Gastrocnemius medialis (tissue), 4 donors: ENCODE data around the gene CRYGN. TPM values are rescaled to one million over a fixed set of nuclear protein-coding genes. Genes with fewer than 3 reads are reported as not detected.

Source experiments
- ATAC-seq, 2 donors: fragments of 150-250 bp; one replicate each; pipeline ENCODE4 v1.9.1; 2016
- DNase-seq, 2 donors: peaks; one replicate each; pipeline ENCODE4 v3.0.0-alpha.2; 2019
- H3K27ac ChIP-seq, 4 donors: fragments of 200-600 bp; sonication (generic); 1 replicate in 1 of 4; 2 replicates in 3 of 4; pipeline ENCODE4 v1.5.1; 2016 to 2018; ENCODE audit warnings: mild to moderate bottlenecking in 2 of 4, moderate library complexity in 1 of 4
- H3K27me3 ChIP-seq, 3 donors: fragments of 200-600 bp; sonication (generic) in 2 of 3; 1 replicate in 1 of 3; 2 replicates in 2 of 3; pipeline versions ENCODE4 v1.5.1 to v1.6.0; 2016 to 2019; ENCODE audit warnings: mild to moderate bottlenecking in 1 of 3, moderate library complexity in 1 of 3
- H3K36me3 ChIP-seq, 2 donors: fragments of 200-600 bp; sonication (generic) in 1 of 2; one replicate each; pipeline ENCODE4 v1.5.1; 2017 to 2018
- H3K4me1 ChIP-seq, 2 donors: fragments of 200-600 bp; sonication (generic) in 1 of 2; one replicate each; pipeline ENCODE4 v1.5.1; 2016 to 2017; ENCODE audit warnings: mild to moderate bottlenecking in 2 of 2
- H3K4me3 ChIP-seq, 4 donors: fragments of 200-600 bp; sonication (generic) in 3 of 4; 1 replicate in 1 of 4; 2 replicates in 3 of 4; pipeline ENCODE4 v1.5.1; 2016 to 2019; ENCODE audit warnings: mild to moderate bottlenecking in 2 of 4
- H3K9me3 ChIP-seq, 3 donors: fragments of 200-600 bp; sonication (generic) in 2 of 3; 1 replicate in 1 of 3; 2 replicates in 2 of 3; pipeline ENCODE4 v1.5.1; 2016 to 2019
- CTCF ChIP-seq, 5 experiments: fragments of 450-650 bp in 3 of 5; fragments of 200-600 bp in 2 of 5; sonication (generic) in 2 of 5; IDR thresholded peaks in 4 of 5; conservative IDR thresholded peaks in 1 of 5; 1 replicate in 4 of 5; 2 replicates in 1 of 5; pipeline ENCODE4 v1.5.1; 2016 to 2019; ENCODE audit warnings: antibody characterized with exemption in 5 of 5, mild to moderate bottlenecking in 3 of 5, moderate library complexity in 3 of 5
- POLR2A ChIP-seq, 2 donors: fragments of 450-650 bp; IDR thresholded peaks; one replicate each; pipeline ENCODE4 v1.6.1; 2017; ENCODE audit warnings: antibody characterized with exemption in 2 of 2, mild to moderate bottlenecking in 2 of 2, moderate library complexity in 2 of 2
- in situ Hi-C, 4 donors: fragments of 200-750 bp; cut with MboI; loops; one replicate each; pipeline versions ENCODE4 v1.15.0 to v1.8.0; 2017; ENCODE audit warnings: low sequenced_read_pairs in 4 of 4
- intact Hi-C: fragments of 100-400 bp; cut with DNase I; formaldehyde crosslinking; loops from one replicate; pipeline ENCODE4 v1.15.1; 2023; ENCODE audit warnings: low total_unique reads
- total RNA-seq, 4 donors: library from RNA; depleted of rRNA; stranded (reverse); fragments of >200 nt; gene quantifications; one replicate each; pipeline versions ENCODE4 v1.1.0 to v1.2.3, GENCODE V29; 2016

Gene CRYGN
- total RNA-seq, 4 donors from 2014 or later: not detected

- DNase-seq (no peak), ATAC-seq (no peak)
- H3K27ac ChIP-seq: no peak overlapping the region
- no peaks in the 10 kb centered on the region for H3K4me1 ChIP-seq
- H3K4me3 ChIP-seq: no peak overlapping the region
- peaks cover 6 to 9% (median 6%) of the 10 kb centered on the region in 3 donors for H3K27me3 ChIP-seq
- in situ Hi-C loops: no loop called here
- TF ChIP-seq POLR2A (IDR thresholded peaks at IDR 0.05) (no peak), CTCF (IDR thresholded peaks at IDR 0.05 in 4 of 5, conservative IDR thresholded peaks at IDR 0.05 in 1 of 5) (no peak)
- H3K9me3 ChIP-seq: no peaks in the 10 kb centered on the region
- intact Hi-C loops: no loop called here
- H3K36me3 ChIP-seq: no peaks in the 10 kb centered on the region
These were observed 36.2 kb downstream of the CRYGN start for GRCh38 chr7:151403764-151404163.

- Histone ChIP-seq H3K27me3 (no peaks in the 10 kb centered on the region), H3K27ac (no peak overlapping the region), H3K9me3 (no peaks in the 10 kb centered on the region), H3K4me3 (no peak overlapping the region), H3K36me3 (no peaks in the 10 kb centered on the region), H3K4me1 (no peaks in the 10 kb centered on the region)
- no peak for TF ChIP-seq POLR2A (IDR thresholded peaks at IDR 0.05)
- no peak for TF ChIP-seq CTCF (IDR thresholded peaks at IDR 0.05 in 4 of 5, conservative IDR thresholded peaks at IDR 0.05 in 1 of 5)
- DNase-seq: no peak
- no peak for ATAC-seq
- intact Hi-C loops (no loop called here), in situ Hi-C loops (no loop called here)
These were observed 37.7 kb downstream of the CRYGN start for GRCh38 chr7:151402029-151402835.

GRCh38 chr7:151400626-151401315, 39.2 kb downstream of the CRYGN start:
- in situ Hi-C loops: no loop called here
- H3K4me1 ChIP-seq: no peaks in the 10 kb centered on the region
- no peaks in the 10 kb centered on the region for H3K9me3 ChIP-seq
- ATAC-seq (no peak), DNase-seq (no peak)
- H3K27me3 ChIP-seq: no peaks in the 10 kb centered on the region
- no peaks in the 10 kb centered on the region for H3K36me3 ChIP-seq
- no peak overlapping the region for H3K27ac ChIP-seq
- intact Hi-C loops: no loop called here
- no peak overlapping the region for H3K4me3 ChIP-seq
- TF ChIP-seq CTCF (IDR thresholded peaks at IDR 0.05 in 4 of 5, conservative IDR thresholded peaks at IDR 0.05 in 1 of 5) (no peak), POLR2A (IDR thresholded peaks at IDR 0.05) (no peak)

GRCh38 chr7:151399906-151400305, 40.0 kb downstream of the CRYGN start:
- Histone ChIP-seq H3K9me3 (no peaks in the 10 kb centered on the region), H3K27ac (no peak overlapping the region), H3K4me3 (no peak overlapping the region), H3K4me1 (no peaks in the 10 kb centered on the region), H3K27me3 (peaks cover 0 to 2% (median 0%) of the 10 kb centered on the region in 3 donors), H3K36me3 (no peaks in the 10 kb centered on the region)
- intact Hi-C loops (no loop called here), in situ Hi-C loops (no loop called here)
- no peak for DNase-seq
- no peak for ATAC-seq
- TF ChIP-seq POLR2A (IDR thresholded peaks at IDR 0.05): no peak

GRCh38 chr7:151399305-151399601, 40.7 kb downstream of the CRYGN start:
- Histone ChIP-seq H3K27ac (no peak overlapping the region), H3K36me3 (no peaks in the 10 kb centered on the region), H3K27me3 (peaks cover 0 to 4% (median 0%) of the 10 kb centered on the region in 3 donors), H3K4me3 (no peak overlapping the region), H3K4me1 (no peaks in the 10 kb centered on the region), H3K9me3 (no peaks in the 10 kb centered on the region)
- intact Hi-C loops (no loop called here), in situ Hi-C loops (no loop called here)
- no peak for DNase-seq
- no peak for TF ChIP-seq CTCF (IDR thresholded peaks at IDR 0.05 in 4 of 5, conservative IDR thresholded peaks at IDR 0.05 in 1 of 5)
- ATAC-seq: no peak
